ENCODE results near the gene STAB2. TPM values are rescaled to one million over a fixed set of nuclear protein-coding genes. Genes with fewer than 3 reads are reported as not detected.

The STAB2 gene
- total RNA-seq, 4 donors from 2014 or later: 0.95 TPM; not detected in 3

DNA sequence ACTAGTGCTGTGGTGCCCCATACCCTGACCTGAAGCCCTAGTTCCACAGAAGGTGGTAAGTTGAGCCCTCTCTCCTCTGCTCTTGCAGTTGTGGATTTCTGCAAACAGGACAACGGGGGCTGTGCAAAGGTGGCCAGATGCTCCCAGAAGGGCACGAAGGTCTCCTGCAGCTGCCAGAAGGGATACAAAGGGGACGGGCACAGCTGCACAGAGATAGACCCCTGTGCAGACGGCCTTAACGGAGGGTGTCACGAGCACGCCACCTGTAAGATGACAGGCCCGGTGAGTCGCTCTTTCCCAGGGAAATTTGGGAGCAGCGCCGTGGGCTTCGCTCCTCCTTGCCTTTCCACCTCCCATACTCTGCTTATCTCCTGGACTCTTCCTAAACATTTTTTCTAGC, 161.8 kb downstream of the STAB2 start:
- H3K27me3 ChIP-seq: peaks cover 0 to 7% (median 0%) of the 10 kb centered on the region in 4 donors
- no peak for DNase-seq
- WGBS, 2 donors: 79 to 85% methylated on average over 8 to 12 of the region's 12 CpGs
- peaks cover 0 to 8% (median 0%) of the 10 kb centered on the region in 3 donors for H3K4me1 ChIP-seq
- no peaks in the 10 kb centered on the region for H3K9me3 ChIP-seq
- H3K27ac ChIP-seq: no peak overlapping the region
- intact Hi-C loops (cut with DNase I): no loop called here
- no peak for TF ChIP-seq POLR2A (IDR thresholded peaks at IDR 0.05)
- TF ChIP-seq, protein P1, sequence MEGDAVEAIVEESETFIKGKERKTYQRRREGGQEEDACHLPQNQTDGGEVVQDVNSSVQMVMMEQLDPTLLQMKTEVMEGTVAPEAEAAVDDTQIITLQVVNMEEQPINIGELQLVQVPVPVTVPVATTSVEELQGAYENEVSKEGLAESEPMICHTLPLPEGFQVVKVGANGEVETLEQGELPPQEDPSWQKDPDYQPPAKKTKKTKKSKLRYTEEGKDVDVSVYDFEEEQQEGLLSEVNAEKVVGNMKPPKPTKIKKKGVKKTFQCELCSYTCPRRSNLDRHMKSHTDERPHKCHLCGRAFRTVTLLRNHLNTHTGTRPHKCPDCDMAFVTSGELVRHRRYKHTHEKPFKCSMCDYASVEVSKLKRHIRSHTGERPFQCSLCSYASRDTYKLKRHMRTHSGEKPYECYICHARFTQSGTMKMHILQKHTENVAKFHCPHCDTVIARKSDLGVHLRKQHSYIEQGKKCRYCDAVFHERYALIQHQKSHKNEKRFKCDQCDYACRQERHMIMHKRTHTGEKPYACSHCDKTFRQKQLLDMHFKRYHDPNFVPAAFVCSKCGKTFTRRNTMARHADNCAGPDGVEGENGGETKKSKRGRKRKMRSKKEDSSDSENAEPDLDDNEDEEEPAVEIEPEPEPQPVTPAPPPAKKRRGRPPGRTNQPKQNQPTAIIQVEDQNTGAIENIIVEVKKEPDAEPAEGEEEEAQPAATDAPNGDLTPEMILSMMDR (IDR thresholded peaks at IDR 0.05): no peak
- H3K36me3 ChIP-seq: no peaks in the 10 kb centered on the region
- H3K4me3 ChIP-seq: no peak overlapping the region

DNA sequence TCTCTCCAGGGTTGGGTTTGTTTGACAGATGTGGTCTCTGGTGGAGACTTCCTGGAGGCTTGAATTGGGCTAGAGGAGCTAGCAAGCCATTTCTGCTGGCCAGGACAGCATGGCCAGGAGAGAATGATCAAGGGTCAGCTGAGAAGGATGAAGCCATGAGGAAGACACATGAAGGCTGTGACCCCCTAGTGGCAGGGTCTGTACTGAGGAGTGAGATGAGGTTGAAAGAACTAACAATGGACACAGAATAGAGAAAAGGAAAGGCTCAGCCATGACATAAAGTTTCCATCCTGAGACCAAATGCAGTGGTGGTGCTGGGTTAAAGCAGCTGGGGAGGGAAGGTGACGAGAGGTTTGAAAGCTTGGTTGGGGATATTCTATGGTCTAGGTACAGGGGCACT, 164.1 kb downstream of the STAB2 start:
- Histone ChIP-seq H3K9me3 (no peaks in the 10 kb centered on the region), H3K36me3 (no peaks in the 10 kb centered on the region), H3K4me1 (peaks cover 0 to 8% (median 0%) of the 10 kb centered on the region in 3 donors), H3K27ac (no peak overlapping the region), H3K27me3 (peaks cover 0 to 6% (median 0%) of the 10 kb centered on the region in 4 donors), H3K4me3 (no peak overlapping the region)
- intact Hi-C loops (cut with DNase I): no loop called here
- no peak for TF ChIP-seq POLR2A (IDR thresholded peaks at IDR 0.05)
- TF ChIP-seq, protein P1 (IDR thresholded peaks at IDR 0.05): no peak
- WGBS, 2 donors: 68 to 73% methylated on average over 1 of the region's 1 CpG
- DNase-seq: no peak

GRCh38 chr12:103751600-103751999, 164.5 kb downstream of the STAB2 start:
- DNase-seq: no peak
- Histone ChIP-seq H3K27ac (no peak overlapping the region), H3K4me3 (no peak overlapping the region), H3K9me3 (no peaks in the 10 kb centered on the region), H3K36me3 (no peaks in the 10 kb centered on the region), H3K27me3 (peaks cover 0 to 6% (median 0%) of the 10 kb centered on the region in 4 donors), H3K4me1 (peaks cover 0 to 8% (median 0%) of the 10 kb centered on the region in 3 donors)
- TF ChIP-seq POLR2A (IDR thresholded peaks at IDR 0.05): no peak
- TF ChIP-seq, protein P1 (IDR thresholded peaks at IDR 0.05): no peak
- 11 to 100% methylated on average over 1 of the region's 2 CpGs for WGBS, 2 donors
- intact Hi-C loops (cut with DNase I): no loop called here

DNA sequence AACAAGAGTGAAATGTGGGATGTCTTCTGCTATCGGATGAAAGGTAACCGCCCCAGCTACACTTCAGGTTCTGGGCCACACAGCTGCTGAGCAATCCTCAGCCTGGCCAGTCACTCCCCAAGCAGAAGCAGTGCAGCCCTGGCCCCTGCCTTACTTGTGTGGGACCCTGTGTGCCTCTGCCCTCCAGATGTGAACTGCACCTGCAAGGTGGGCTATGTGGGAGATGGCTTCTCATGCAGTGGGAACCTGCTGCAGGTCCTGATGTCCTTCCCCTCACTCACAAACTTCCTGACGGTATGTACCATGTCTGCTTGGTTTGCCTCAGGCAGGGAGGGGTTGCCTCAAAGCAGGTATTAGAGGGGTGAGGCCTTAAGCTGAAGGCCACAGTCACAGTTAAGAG, 168.4 kb downstream of the STAB2 start:
- no peaks in the 10 kb centered on the region for H3K9me3 ChIP-seq
- H3K36me3 ChIP-seq: no peaks in the 10 kb centered on the region
- no peak overlapping the region for H3K4me3 ChIP-seq
- H3K27ac ChIP-seq: no peak overlapping the region
- TF ChIP-seq, protein P1 (IDR thresholded peaks at IDR 0.05): no peak
- TF ChIP-seq POLR2A (IDR thresholded peaks at IDR 0.05): no peak
- intact Hi-C loops (cut with DNase I): no loop called here
- H3K27me3 ChIP-seq: peaks cover 0 to 6% (median 0%) of the 10 kb centered on the region in 4 donors
- 92 to 100% methylated on average over 2 of the region's 3 CpGs for WGBS, 2 donors
- H3K4me1 ChIP-seq: no peaks in the 10 kb centered on the region
- DNase-seq: no peak

DNA sequence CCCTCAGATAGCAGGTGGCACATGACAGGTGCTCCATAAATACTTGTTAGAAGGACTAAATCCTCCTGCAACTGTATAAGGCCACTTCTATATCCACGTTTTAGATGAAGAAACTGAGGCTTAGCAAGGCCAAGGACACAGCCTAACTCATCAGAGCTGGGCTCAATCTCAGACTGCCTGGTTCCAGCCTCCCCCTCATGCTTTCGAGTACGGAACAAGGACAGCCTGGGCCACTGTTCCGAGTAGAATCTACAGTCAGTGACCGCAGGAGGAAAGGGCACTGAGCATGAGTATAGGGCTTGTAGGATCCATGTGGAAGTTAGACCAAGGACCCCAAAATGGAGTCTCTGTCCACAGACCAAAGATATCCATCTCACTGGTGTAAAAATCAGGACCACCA, 169.4 kb downstream of the STAB2 start:
- WGBS, 2 donors: 88 to 89% methylated on average over 1 to 2 of the region's 5 CpGs
- no peaks in the 10 kb centered on the region for H3K4me1 ChIP-seq
- H3K4me3 ChIP-seq: no peak overlapping the region
- H3K36me3 ChIP-seq: no peaks in the 10 kb centered on the region
- no peak for DNase-seq
- intact Hi-C loops (cut with DNase I): no loop called here
- H3K27ac ChIP-seq: no peak overlapping the region
- peaks cover 0 to 6% (median 0%) of the 10 kb centered on the region in 4 donors for H3K27me3 ChIP-seq
- TF ChIP-seq POLR2A (IDR thresholded peaks at IDR 0.05): no peak
- TF ChIP-seq, protein P1 (IDR thresholded peaks at IDR 0.05): no peak
- no peaks in the 10 kb centered on the region for H3K9me3 ChIP-seq

Measured in esophagus squamous epithelium (tissue), 5 donors.